Activated CD4-positive, CD25-positive, alpha-beta regulatory T cell (primary cell): ENCODE results near the gene NINL.

Experiments used
- DNase-seq, 4 experiments: peaks; one replicate each; lab custom pipeline; 2025; lab: John Stamatoyannopoulos, UW

NINL gene

GRCh38 chr20:25500880-25501351, 84.4 kb downstream of the NINL start:
- no peak for DNase-seq

GRCh38 chr20:25499855-25500434, 85.4 kb downstream of the NINL start:
- DNase-seq = no peak

GRCh38 chr20:25499031-25499430, 86.3 kb downstream of the NINL start:
- no peak for DNase-seq

GRCh38 chr20:25498280-25498606, 87.1 kb downstream of the NINL start:
- no peak for DNase-seq

GRCh38 chr20:25497586-25498279, 87.6 kb downstream of the NINL start:
- DNase-seq = no peak

- no peak for DNase-seq
Measured at GRCh38 chr20:25496968-25497401, 88.3 kb downstream of the NINL start.

- no peak for DNase-seq
Measured at GRCh38 chr20:25496165-25496967, 89.0 kb downstream of the NINL start.

- DNase-seq = no peak
Measured at GRCh38 chr20:25495189-25495824, 90.0 kb downstream of the NINL start.

GRCh38 chr20:25494506-25495188, 90.7 kb downstream of the NINL start:
- no peak for DNase-seq

GRCh38 chr20:25493748-25494505, 91.4 kb downstream of the NINL start:
- DNase-seq = no peak

GRCh38 chr20:25493137-25493536, 92.2 kb downstream of the NINL start:
- no peak for DNase-seq

GRCh38 chr20:25491446-25492038, 93.8 kb downstream of the NINL start:
- DNase-seq = no peak

GRCh38 chr20:25490656-25491445, 94.5 kb downstream of the NINL start:
- no peak for DNase-seq

- DNase-seq = no peak
Measured at GRCh38 chr20:25489221-25489871, 96.0 kb downstream of the NINL start.

- DNase-seq = no peak
Measured at GRCh38 chr20:25487975-25488374, 97.4 kb downstream of the NINL start.

GRCh38 chr20:25487306-25487705, 98.0 kb downstream of the NINL start:
- no peak for DNase-seq

- DNase-seq = no peak
Measured at GRCh38 chr20:25486377-25486776, 99.0 kb downstream of the NINL start.

GRCh38 chr20:25485872-25486271, 99.5 kb downstream of the NINL start:
- DNase-seq = no peak

GRCh38 chr20:25484911-25485511, 100.3 kb downstream of the NINL start:
- DNase-seq = no peak
